Superior temporal gyrus (tissue), 1 donor: ENCODE measurements around the gene SLC5A7.

ENCODE experiments used
- DNase-seq: peaks from one replicate; pipeline ENCODE4 v3.0.0-alpha.2; 2016; ENCODE audit errors: extremely low spot score

The SLC5A7 gene

GRCh38 chr2:107986278-107987217, at the start of gene SLC5A7:
Gene SLC5A7 (plus strand): TSS chr2:107986524. CDS start chr2:107988156, 1,632 bp downstream.
- no peak for DNase-seq

- no peak for DNase-seq
These were observed 24.9 kb upstream of the SLC5A7 start for GRCh38 chr2:107961395-107961794.

- DNase-seq = no peak
These were observed 22.1 kb upstream of the SLC5A7 start for GRCh38 chr2:107964185-107964584.

- no peak for DNase-seq
These were observed 1.6 kb upstream of the SLC5A7 start for GRCh38 chr2:107984707-107985106.

- DNase-seq = no peak
These were observed 1.8 kb downstream of the SLC5A7 start for GRCh38 chr2:107988108-107988507.

GRCh38 chr2:107989445-107989844, 3.1 kb downstream of the SLC5A7 start:
- no peak for DNase-seq

GRCh38 chr2:107990718-107991117, 4.4 kb downstream of the SLC5A7 start:
- DNase-seq = no peak

GRCh38 chr2:107992069-107992468, 5.7 kb downstream of the SLC5A7 start:
- DNase-seq = no peak

GRCh38 chr2:107999158-107999557, 12.8 kb downstream of the SLC5A7 start:
- DNase-seq = no peak

- no peak for DNase-seq
These were observed 24.7 kb downstream of the SLC5A7 start for GRCh38 chr2:108010912-108011591.

GRCh38 chr2:108013305-108013704, 27.0 kb downstream of the SLC5A7 start:
- no peak for DNase-seq

- no peak for DNase-seq
These were observed 36.3 kb downstream of the SLC5A7 start for GRCh38 chr2:108022628-108023027.

GRCh38 chr2:108023776-108024175, 37.5 kb downstream of the SLC5A7 start:
- no peak for DNase-seq

GRCh38 chr2:108026092-108026794, 39.9 kb downstream of the SLC5A7 start:
- DNase-seq = no peak

GRCh38 chr2:108029496-108029895, 43.2 kb downstream of the SLC5A7 start:
- no peak for DNase-seq

GRCh38 chr2:108029912-108030311, 43.6 kb downstream of the SLC5A7 start:
- no peak for DNase-seq

- no peak for DNase-seq
These were observed 45.2 kb downstream of the SLC5A7 start for GRCh38 chr2:108031471-108031941.

GRCh38 chr2:108034843-108035242, 48.5 kb downstream of the SLC5A7 start:
- DNase-seq = no peak

- no peak for DNase-seq
These were observed 62.4 kb downstream of the SLC5A7 start for GRCh38 chr2:108048752-108049151.

- DNase-seq = no peak
These were observed 72.3 kb downstream of the SLC5A7 start for GRCh38 chr2:108058576-108059137.

- no peak for DNase-seq
These were observed 75.2 kb downstream of the SLC5A7 start for GRCh38 chr2:108061439-108062042.
